BE2C (cell line): Measurements from ENCODE around the gene RASAL2.

Experiments used
- DNase-seq: peaks from one replicate; pipeline ENCODE4 v3.0.0-alpha.2; 2020
- H3K27me3 ChIP-seq: fragments of 250-450 bp; sonication (Bioruptor Pico); 2 replicates; pipeline ENCODE4 v1.5.1; 2020; ENCODE audit warnings: mild to moderate bottlenecking
- H3K36me3 ChIP-seq: fragments of 250-450 bp; sonication (Bioruptor Pico); 2 replicates; pipeline ENCODE4 v1.5.1; 2020; ENCODE audit warnings: mild to moderate bottlenecking
- H3K4me1 ChIP-seq: fragments of 250-450 bp; sonication (Bioruptor Pico); 2 replicates; pipeline ENCODE4 v1.5.1; 2020
- H3K4me3 ChIP-seq: 2 replicates; pipeline ENCODE4 v1.5.1; 2011; ENCODE audit warnings: low read depth, low read length
- H3K9me3 ChIP-seq: fragments of 250-450 bp; sonication (Bioruptor Pico); 2 replicates; pipeline ENCODE4 v1.5.1; 2020
- CTCF ChIP-seq: IDR thresholded peaks from 2 replicates; pipeline ENCODE4 v1.5.1; 2012; ENCODE audit warnings: mild to moderate bottlenecking, low read depth, low read length

RASAL2 gene

GRCh38 chr1:178151831-178152230 lies 57.9 kb downstream of the RASAL2 start:
- TF ChIP-seq CTCF, result no peak
- Histone ChIP-seq H3K9me3 (no peaks in the 10 kb centered on the region), H3K4me1 (no peaks in the 10 kb centered on the region), H3K36me3 (no peaks in the 10 kb centered on the region), H3K27me3 (no peaks in the 10 kb centered on the region), H3K4me3 (no peak overlapping the region)
- no peak for DNase-seq

GRCh38 chr1:178155481-178156255 lies 61.8 kb downstream of the RASAL2 start:
- no peak for DNase-seq
- TF ChIP-seq CTCF, result no peak
- no peak overlapping the region for H3K4me3 ChIP-seq
- no peaks in the 10 kb centered on the region for H3K9me3 ChIP-seq
- H3K27me3 ChIP-seq, result no peaks in the 10 kb centered on the region
- no peaks in the 10 kb centered on the region for H3K4me1 ChIP-seq
- H3K36me3 ChIP-seq, result no peaks in the 10 kb centered on the region

GRCh38 chr1:178160736-178161475 lies 67.0 kb downstream of the RASAL2 start:
- no peak for TF ChIP-seq CTCF
- Histone ChIP-seq H3K4me1 (no peaks in the 10 kb centered on the region), H3K27me3 (no peaks in the 10 kb centered on the region), H3K9me3 (no peaks in the 10 kb centered on the region), H3K4me3 (no peak overlapping the region), H3K36me3 (no peaks in the 10 kb centered on the region)
- DNase-seq, result no peak

GRCh38 chr1:178161516-178161915 lies 67.6 kb downstream of the RASAL2 start:
- TF ChIP-seq CTCF, result no peak
- no peaks in the 10 kb centered on the region for H3K4me1 ChIP-seq
- no peak overlapping the region for H3K4me3 ChIP-seq
- H3K36me3 ChIP-seq, result no peaks in the 10 kb centered on the region
- DNase-seq, result no peak
- H3K27me3 ChIP-seq, result no peaks in the 10 kb centered on the region
- H3K9me3 ChIP-seq, result no peaks in the 10 kb centered on the region

GRCh38 chr1:178165196-178165595 lies 71.3 kb downstream of the RASAL2 start:
- Histone ChIP-seq H3K4me1 (no peaks in the 10 kb centered on the region), H3K4me3 (no peak overlapping the region), H3K36me3 (no peaks in the 10 kb centered on the region), H3K27me3 (no peaks in the 10 kb centered on the region), H3K9me3 (no peaks in the 10 kb centered on the region)
- no peak for DNase-seq
- no peak for TF ChIP-seq CTCF
